GM21619 (cell line): ENCODE results near the gene NPIPB13.
"Not testable (repeated sequence)": the region's sequence is repeated elsewhere in the genome, so short reads cannot be mapped to it uniquely, and the experiment has no call there.

ENCODE experiments used
- ATAC-seq: cut with Tn5 transposase; IDR thresholded peaks from one replicate; pipeline ENCODE4 v1.9.1; 2021; ENCODE audit not compliant: unreplicated experiment

The NPIPB13 gene

GRCh38 chr16:30248379-30248778 lies at the start of gene NPIPB13:
Gene NPIPB13 (minus strand): TSS chr16:30248479. CDS start chr16:30245573, 2,906 bp downstream.
- not testable (repeated sequence) for ATAC-seq

DNA sequence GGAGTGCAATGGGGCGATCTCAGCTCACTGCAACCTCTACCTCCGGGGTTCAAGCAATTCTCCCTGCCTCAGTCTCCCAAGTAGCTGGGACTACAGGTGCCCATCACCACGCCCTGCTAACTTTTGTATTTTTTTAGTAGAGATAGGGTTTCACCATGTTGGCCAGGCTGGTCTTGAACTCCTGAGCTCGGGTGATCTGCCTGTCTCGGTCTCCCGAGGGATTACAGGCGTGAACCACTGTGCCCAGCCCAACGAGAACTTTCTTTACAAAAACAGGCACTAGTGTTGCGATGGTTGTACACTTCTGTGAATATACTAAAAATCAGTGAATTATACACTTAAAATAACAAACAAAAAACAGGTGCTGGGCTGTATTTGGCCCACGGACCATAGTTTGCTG lies 34.1 kb upstream of the NPIPB13 start:
- ATAC-seq: not testable (repeated sequence)

DNA sequence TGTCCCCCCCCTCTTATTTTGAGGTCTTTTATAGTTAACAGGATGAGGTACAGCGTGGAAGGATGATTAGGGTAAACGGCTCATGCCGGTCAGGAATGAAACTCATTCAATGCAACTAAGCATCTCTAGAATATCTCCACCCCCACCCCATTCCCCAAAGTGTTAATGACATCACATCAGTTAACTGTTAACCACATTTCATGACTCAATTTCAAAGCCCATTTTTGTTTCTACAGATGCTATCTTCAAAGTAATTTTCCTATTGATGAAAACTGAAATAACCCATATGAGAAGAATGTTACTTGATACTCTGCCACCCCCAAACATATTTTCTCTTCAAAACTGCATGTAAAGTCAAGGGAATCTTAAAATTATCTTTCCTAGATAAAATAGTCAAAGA lies 30.2 kb upstream of the NPIPB13 start:
- not testable (repeated sequence) for ATAC-seq

GRCh38 chr16:30217082-30217481 lies 31.2 kb downstream of the NPIPB13 start:
- not testable (repeated sequence) for ATAC-seq

DNA sequence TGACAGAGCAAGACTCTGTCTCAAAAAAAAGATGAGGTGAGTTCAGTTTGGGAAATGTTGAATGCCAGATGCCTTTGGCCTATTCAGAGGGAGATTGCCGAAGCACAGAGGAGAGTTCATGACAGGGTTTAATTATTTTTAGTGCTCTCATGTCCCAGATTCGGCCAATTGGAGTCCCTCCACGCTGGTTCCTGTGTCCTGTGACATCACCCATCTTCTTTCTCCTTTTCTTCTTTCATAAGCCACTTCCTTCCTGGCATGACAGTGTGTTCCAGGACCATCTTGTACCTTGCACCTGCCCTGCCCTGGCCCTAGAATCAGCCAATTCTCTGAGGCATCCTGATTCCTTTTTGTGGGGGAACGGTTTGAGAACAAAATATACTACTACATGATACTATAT lies 36.9 kb downstream of the NPIPB13 start:
- not testable (repeated sequence) for ATAC-seq

- not testable (repeated sequence) for ATAC-seq
Measured at GRCh38 chr16:30209032-30209431, 39.2 kb downstream of the NPIPB13 start.

DNA sequence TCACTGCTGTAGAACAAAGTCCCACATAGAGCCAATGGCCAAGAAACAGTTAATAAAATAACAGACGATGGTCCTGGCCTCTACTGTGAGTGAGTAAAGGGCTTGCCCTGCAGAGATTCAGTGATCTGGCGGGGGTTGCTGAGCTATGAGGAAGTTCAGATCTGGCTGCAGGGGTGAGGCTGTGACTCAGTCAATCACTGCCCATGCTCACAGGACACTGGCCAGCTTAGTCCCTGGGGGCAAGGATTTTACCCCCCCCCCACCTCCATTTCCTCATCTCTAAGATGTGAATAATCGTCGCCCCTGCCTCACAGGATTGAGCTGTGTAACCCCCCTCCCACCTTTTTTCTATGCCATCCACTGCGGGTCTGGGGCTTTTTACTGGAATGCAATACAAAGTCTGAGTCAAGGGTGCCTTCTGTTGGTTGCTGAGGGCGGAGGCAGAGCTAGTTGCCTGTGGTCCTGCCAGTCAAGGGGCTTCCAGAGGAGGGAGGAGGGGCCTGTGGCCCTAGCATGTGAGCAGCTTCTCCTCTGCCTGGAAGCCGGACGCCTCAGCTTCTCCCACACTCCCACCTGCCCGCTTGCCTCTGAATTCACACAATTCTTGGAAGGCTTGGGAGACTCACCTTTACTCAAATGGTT lies 41.1 kb downstream of the NPIPB13 start:
- ATAC-seq: not testable (repeated sequence)

GRCh38 chr16:30206252-30206651 lies 42.0 kb downstream of the NPIPB13 start:
- ATAC-seq: not testable (repeated sequence)

GRCh38 chr16:30205541-30206236 lies 42.6 kb downstream of the NPIPB13 start:
- not testable (repeated sequence) for ATAC-seq

DNA sequence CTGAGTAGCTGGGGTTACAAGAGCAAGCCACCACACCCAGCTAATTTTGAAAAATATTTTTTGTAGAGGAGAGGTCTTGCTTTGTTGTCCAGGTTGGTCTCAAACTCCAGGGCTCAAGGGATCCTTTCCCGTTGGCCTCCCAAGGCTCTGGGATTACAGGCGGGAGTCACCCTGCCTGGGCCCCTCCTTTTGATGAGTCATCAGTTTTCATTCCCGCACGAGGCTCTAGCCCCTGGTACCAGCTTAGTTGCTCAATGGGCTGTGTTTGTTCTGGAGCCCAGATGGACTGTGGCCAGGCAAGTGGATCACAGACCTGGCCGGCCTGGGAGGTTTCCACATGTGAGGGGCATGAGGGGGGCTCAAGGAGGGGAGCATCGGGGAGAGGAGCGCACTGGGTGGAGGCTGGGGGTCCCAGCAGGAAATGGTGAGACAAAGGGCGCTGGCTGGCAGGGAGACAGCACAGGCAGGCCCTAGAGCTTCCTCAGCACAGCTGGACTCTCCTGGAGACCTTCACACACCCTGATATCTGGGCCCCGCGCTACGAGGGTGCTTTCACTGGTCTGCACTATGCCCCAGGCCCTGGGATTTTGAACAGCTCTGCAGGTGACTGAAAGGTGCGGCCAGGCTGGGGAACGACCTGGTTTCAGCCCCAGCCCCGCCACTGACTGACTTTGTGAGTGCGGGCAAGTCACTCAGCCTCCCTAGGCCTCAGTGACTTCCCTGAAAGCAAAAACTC lies 48.5 kb downstream of the NPIPB13 start:
- ATAC-seq: not testable (repeated sequence)

DNA sequence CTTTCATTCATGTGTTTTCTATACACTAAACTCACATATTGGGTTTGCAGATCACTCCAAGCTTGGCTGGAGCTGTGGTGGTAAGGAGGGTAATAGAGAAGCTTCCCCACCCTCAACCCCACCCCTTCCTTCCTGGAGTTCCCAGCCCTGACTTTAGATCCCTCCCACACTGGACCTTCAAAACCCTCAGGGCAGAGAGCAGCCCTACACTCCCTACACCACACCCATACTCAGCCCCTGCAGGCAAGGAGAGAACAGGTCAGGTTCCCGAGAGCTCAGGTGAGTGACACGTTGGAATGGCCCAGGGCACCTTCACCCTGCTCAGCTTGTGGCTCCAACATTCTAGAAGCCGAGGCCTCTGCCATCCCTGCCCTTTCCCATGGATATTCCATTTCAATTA lies 49.2 kb downstream of the NPIPB13 start, which contains the start of gene SULT1A3:
Gene SULT1A3 (plus strand): TSS at position 207 of the 400 bp plus-strand sequence. CDS start 1,474 bp downstream, outside the sequence.
- not testable (repeated sequence) for ATAC-seq
